Thyroid gland (tissue), 4 donors: Measurements from ENCODE around the gene WDFY1.

Experiments
- CTCF ChIP-seq, 6 experiments: fragments of 200-600 bp in 3 of 6; fragments of 450-650 bp in 3 of 6; sonication (generic) in 3 of 6; IDR thresholded peaks; one replicate each; pipeline ENCODE4 v1.5.1; 2016 to 2019; ENCODE audit warnings: antibody characterized with exemption in 6 of 6, mild to moderate bottlenecking in 2 of 6, inconsistent platforms in 1 of 6, moderate library complexity in 1 of 6
- POLR2A ChIP-seq, 2 donors: fragments of 450-650 bp; IDR thresholded peaks; one replicate each; pipeline ENCODE4 v1.6.1; 2017; ENCODE audit warnings: antibody characterized with exemption in 2 of 2, mild to moderate bottlenecking in 2 of 2, moderate library complexity in 1 of 2

- TF ChIP-seq CTCF (IDR thresholded peaks at IDR 0.05), result no peak
- TF ChIP-seq POLR2A (IDR thresholded peaks at IDR 0.05), result no peak
Measured at GRCh38 chr2:223959688-223960087, 14.6 kb upstream of the WDFY1 start.
